GM12873 (cell line): ENCODE data around the gene TXNL4B.
A peak's percentile ranks its signal among the peaks of the same experiment; 100 is the strongest.

ENCODE experiments used
- TF ChIP-seq, protein P1 (sequence below): IDR thresholded peaks from 2 replicates; pipeline ENCODE4 v1.5.1; 2012; ENCODE audit warnings: low read depth, mild to moderate bottlenecking, moderate library complexity, low read length, control low read depth; ENCODE audit not compliant: insufficient read depth; ENCODE audit errors: missing control alignments

TXNL4B gene

DNA sequence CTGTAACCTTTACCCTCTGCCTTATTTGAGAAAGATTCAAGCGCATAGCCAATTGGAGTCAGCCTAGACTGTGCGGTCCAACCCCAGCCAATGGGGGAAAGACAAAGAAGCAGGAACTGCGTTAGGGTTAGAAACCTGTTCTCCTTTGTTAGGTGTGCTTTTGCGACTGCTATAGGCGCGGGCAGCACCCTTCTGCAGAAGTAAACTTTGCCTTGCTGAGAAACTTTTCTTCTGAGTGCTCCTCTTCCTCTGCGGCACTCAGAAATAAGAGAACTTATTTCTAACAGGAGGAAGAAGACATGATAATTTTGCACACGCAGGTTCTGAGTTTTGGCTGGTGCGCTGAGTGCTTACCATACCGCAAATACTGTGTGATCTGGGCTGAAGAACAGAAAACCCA is 9.0 kb downstream of the TXNL4B start:
- TF ChIP-seq, protein P1, sequence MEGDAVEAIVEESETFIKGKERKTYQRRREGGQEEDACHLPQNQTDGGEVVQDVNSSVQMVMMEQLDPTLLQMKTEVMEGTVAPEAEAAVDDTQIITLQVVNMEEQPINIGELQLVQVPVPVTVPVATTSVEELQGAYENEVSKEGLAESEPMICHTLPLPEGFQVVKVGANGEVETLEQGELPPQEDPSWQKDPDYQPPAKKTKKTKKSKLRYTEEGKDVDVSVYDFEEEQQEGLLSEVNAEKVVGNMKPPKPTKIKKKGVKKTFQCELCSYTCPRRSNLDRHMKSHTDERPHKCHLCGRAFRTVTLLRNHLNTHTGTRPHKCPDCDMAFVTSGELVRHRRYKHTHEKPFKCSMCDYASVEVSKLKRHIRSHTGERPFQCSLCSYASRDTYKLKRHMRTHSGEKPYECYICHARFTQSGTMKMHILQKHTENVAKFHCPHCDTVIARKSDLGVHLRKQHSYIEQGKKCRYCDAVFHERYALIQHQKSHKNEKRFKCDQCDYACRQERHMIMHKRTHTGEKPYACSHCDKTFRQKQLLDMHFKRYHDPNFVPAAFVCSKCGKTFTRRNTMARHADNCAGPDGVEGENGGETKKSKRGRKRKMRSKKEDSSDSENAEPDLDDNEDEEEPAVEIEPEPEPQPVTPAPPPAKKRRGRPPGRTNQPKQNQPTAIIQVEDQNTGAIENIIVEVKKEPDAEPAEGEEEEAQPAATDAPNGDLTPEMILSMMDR: no peak

GRCh38 chr16:72083778-72084404 is 9.5 kb downstream of the TXNL4B start:
- TF ChIP-seq, protein P1: no peak

DNA sequence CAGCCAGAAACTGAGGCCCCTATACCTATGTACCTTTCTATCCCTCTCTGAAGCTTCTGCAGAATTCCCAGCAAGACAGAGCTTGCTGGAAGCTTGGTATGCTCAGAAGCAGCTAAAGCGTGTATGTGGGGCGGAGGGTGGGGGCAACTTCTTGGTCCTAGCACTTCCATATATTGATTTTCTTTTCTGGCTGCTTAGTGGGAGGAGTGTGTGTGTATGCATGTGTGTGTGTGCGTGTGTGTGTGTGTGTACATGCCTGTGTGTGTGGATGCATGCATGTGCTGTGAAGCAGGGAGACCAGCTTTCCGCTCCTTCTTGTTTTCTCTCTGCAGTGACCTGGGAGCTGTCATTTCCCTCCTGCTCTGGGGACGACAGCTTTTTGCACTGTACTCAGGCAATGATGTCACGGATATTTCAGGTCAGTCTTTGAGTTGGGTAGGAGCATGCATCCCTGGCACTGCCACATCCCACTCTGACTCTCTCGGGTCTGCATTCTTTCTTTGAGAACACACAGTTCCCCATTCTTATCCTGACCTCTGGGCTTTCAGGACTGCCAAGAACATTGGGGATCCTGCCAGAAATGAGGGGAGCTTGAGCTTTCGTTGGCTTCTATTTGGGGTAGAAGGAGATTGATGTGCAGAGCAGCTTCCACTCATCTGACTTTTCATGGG is 19.7 kb downstream of the TXNL4B start:
- TF ChIP-seq, protein P1: no peak

DNA sequence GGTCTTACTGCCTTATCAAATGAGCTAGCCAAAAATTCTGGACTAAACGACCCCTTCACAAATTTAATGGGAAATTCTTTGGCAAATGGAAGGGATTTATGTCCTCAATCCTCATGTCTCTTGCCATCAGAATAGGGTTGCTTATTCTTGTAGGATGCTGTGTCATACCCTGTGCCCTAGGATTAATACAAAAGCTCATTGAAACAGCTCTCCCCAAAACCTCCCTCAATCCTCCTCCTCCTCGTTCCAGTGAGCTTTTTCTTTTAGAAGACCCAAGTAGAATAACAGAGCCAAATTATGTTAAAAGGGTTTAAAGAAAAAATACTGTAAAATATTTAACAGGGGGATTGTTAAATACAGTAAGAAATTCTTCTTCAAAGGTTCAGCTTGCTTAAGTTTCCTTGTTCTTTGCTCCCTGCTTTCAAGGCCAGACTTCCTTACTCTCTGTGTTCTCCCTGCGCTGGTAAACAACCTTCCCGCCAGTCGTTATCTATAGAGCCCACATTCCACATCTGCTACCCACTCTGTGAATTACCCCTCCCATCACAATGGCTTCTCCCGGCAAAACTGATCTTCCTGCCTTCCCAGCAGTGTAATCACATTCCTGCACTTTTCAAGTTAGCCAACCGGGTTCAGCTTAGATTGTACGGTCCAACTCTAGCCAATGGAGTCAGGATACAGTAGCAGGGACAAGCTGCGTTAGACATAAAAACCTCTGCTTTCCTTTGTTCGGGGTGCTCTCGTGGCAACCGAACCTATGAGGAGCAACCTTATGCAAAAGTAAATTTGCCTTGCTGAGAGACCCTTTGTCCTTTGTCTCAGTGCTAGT is 20.7 kb downstream of the TXNL4B start:
- TF ChIP-seq, protein P1: no peak

DNA sequence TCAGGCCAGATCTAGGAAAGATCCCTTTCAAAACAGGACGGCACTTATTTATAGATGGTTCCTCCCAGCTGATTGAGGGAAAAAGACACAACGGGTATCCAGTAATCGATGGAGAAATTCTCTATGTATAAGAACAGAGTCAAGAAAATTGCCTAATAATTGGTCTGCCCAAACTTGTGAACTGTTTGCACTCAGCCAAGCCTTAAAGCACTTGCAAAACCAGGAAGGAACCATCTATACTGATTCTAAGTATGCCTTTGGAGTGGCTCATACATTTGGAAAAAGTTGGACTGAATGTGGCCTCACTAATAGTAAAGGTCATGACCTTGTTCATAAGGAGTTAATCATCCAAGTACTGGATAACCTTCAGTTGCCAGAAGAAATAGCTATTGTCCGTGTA is 24.5 kb downstream of the TXNL4B start:
- TF ChIP-seq, protein P1: no peak

DNA sequence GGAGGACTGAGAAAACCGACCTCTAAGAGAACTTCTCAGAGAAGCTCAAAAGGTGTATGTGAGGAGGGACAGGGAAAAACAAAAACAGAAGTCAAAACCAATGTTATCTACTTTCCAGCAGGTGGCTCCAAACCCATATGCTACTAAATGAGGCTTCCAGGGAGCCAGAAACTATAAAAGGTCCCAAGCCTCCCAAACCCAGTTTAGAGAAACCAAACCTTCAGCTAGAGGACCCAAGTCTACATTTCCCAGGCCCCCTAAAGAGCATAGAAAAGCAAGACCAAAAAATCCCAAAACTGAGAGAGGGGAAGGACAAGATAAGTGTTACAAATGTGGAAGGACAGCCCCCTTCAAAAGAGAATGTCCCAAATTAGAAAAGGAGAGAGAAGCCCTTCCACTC is 26.7 kb downstream of the TXNL4B start:
- TF ChIP-seq, protein P1: peak; percentile 71

- TF ChIP-seq, protein P1: no peak
These were observed 29.0 kb downstream of the TXNL4B start for GRCh38 chr16:72064361-72064894.
